Vagina (tissue), 2 donors: ENCODE results near the gene OR9A4. TPM values are rescaled to one million over a fixed set of nuclear protein-coding genes. Genes with fewer than 3 reads are reported as not detected.

ENCODE experiments used
- DNase-seq, 2 donors: peaks; one replicate each; pipeline ENCODE4 v3.0.0-alpha.2; 2017; ENCODE audit errors: extremely low spot score in 2 of 2
- H3K27ac ChIP-seq: fragments of 200-600 bp; sonication (generic); one replicate; pipeline ENCODE4 v1.5.1; 2019
- H3K27me3 ChIP-seq: fragments of 200-600 bp; sonication (generic); one replicate; pipeline ENCODE4 v1.5.1; 2019
- H3K36me3 ChIP-seq, 2 donors: fragments of 200-600 bp; sonication (generic); one replicate each; pipeline ENCODE4 v1.5.1; 2017 to 2019
- H3K4me1 ChIP-seq: fragments of 200-600 bp; sonication (generic); one replicate; pipeline ENCODE4 v1.5.1; 2019
- H3K4me3 ChIP-seq, 2 donors: fragments of 200-600 bp; sonication (generic); 1 replicate in 1 of 2; 2 replicates in 1 of 2; pipeline ENCODE4 v1.5.1; 2016 to 2019
- H3K9me3 ChIP-seq: fragments of 200-600 bp; sonication (generic); one replicate; pipeline ENCODE4 v1.5.1; 2019
- CTCF ChIP-seq, 3 experiments: fragments of 450-650 bp in 2 of 3; fragments of 200-600 bp in 1 of 3; sonication (generic) in 1 of 3; IDR thresholded peaks; one replicate each; pipeline ENCODE4 v1.5.1; 2017 to 2019; ENCODE audit warnings: antibody characterized with exemption in 3 of 3, mild to moderate bottlenecking in 2 of 3, moderate library complexity in 2 of 3
- POLR2A ChIP-seq, 2 donors: fragments of 450-650 bp; IDR thresholded peaks; one replicate each; pipeline ENCODE4 v1.6.1; 2017; ENCODE audit warnings: antibody characterized with exemption in 2 of 2, mild to moderate bottlenecking in 2 of 2, moderate library complexity in 2 of 2
- POLR2AphosphoS5 ChIP-seq, 2 donors: sonication (generic); formaldehyde crosslinking; IDR thresholded peaks; one replicate each; pipeline ENCODE4 v1.9.0; 2017; ENCODE audit warnings: antibody characterized with exemption in 2 of 2, mild to moderate bottlenecking in 2 of 2, low read depth in 1 of 2; ENCODE audit not compliant: insufficient read depth in 1 of 2
- intact Hi-C: fragments of 100-400 bp; cut with DNase I; formaldehyde crosslinking; loops from one replicate; pipeline ENCODE4 v1.15.1; 2023
- total RNA-seq: library from RNA; depleted of rRNA; stranded (reverse); fragments of >200 nt; gene quantifications from one replicate; pipeline ENCODE4 v1.2.3, GENCODE V29; 2016

The OR9A4 gene
- total RNA-seq, 1 donor from 2014 or later, result not detected

GRCh38 chr7:141945356-141945755 lies 29.2 kb downstream of the OR9A4 start:
- Histone ChIP-seq H3K4me1 (no peaks in the 10 kb centered on the region), H3K9me3 (no peaks in the 10 kb centered on the region), H3K36me3 (no peaks in the 10 kb centered on the region), H3K4me3 (no peak overlapping the region), H3K27me3 (no peaks in the 10 kb centered on the region), H3K27ac (no peak overlapping the region)
- intact Hi-C loops, result no loop called here
- TF ChIP-seq POLR2A (IDR thresholded peaks at IDR 0.05), result no peak
- no peak for TF ChIP-seq POLR2AphosphoS5 (IDR thresholded peaks at IDR 0.05; ENCODE audit: insufficient read depth in 1 of 2, low read depth in 1 of 2)
- TF ChIP-seq CTCF (IDR thresholded peaks at IDR 0.05), result no peak
- DNase-seq, result no peak

GRCh38 chr7:141946796-141947195 lies 30.6 kb downstream of the OR9A4 start, which contains the start of gene CLEC5A:
CLEC5A (minus strand) TSS chr7:141946974; CDS start chr7:141946292, 682 bp downstream.
- TF ChIP-seq POLR2A (IDR thresholded peaks at IDR 0.05), result no peak
- TF ChIP-seq POLR2AphosphoS5 (IDR thresholded peaks at IDR 0.05; ENCODE audit: insufficient read depth in 1 of 2, low read depth in 1 of 2), result no peak
- no peak for TF ChIP-seq CTCF (IDR thresholded peaks at IDR 0.05)
- DNase-seq, result no peak
- intact Hi-C loops, result no loop called here
- H3K9me3 ChIP-seq, result no peaks in the 10 kb centered on the region
- no peak within 1 kb of the TSS for H3K4me3 ChIP-seq
- H3K4me1 ChIP-seq, result no peaks in the 10 kb centered on the region
- H3K27me3 ChIP-seq, result no peaks in the 10 kb centered on the region
- H3K27ac ChIP-seq, result no peak within 1 kb of the TSS
- H3K36me3 ChIP-seq, result no peaks in the 10 kb centered on the region

GRCh38 chr7:141949021-141949420 lies 32.8 kb downstream of the OR9A4 start:
- TF ChIP-seq POLR2AphosphoS5 (IDR thresholded peaks at IDR 0.05; ENCODE audit: insufficient read depth in 1 of 2, low read depth in 1 of 2) (no peak), CTCF (IDR thresholded peaks at IDR 0.05) (no peak), POLR2A (IDR thresholded peaks at IDR 0.05) (no peak)
- Histone ChIP-seq H3K9me3 (no peaks in the 10 kb centered on the region), H3K4me1 (no peaks in the 10 kb centered on the region), H3K27me3 (no peaks in the 10 kb centered on the region), H3K4me3 (no peak overlapping the region), H3K36me3 (no peaks in the 10 kb centered on the region), H3K27ac (no peak overlapping the region)
- DNase-seq, result no peak
- intact Hi-C loops, result no loop called here

GRCh38 chr7:141949451-141949850 lies 33.3 kb downstream of the OR9A4 start:
- H3K27ac ChIP-seq, result no peak overlapping the region
- no peaks in the 10 kb centered on the region for H3K36me3 ChIP-seq
- H3K9me3 ChIP-seq, result no peaks in the 10 kb centered on the region
- no peak for TF ChIP-seq CTCF (IDR thresholded peaks at IDR 0.05)
- TF ChIP-seq POLR2A (IDR thresholded peaks at IDR 0.05), result no peak
- no peak for TF ChIP-seq POLR2AphosphoS5 (IDR thresholded peaks at IDR 0.05; ENCODE audit: insufficient read depth in 1 of 2, low read depth in 1 of 2)
- H3K27me3 ChIP-seq, result no peaks in the 10 kb centered on the region
- no peaks in the 10 kb centered on the region for H3K4me1 ChIP-seq
- DNase-seq, result no peak
- no peak overlapping the region for H3K4me3 ChIP-seq
- intact Hi-C loops, result no loop called here

- TF ChIP-seq POLR2AphosphoS5 (IDR thresholded peaks at IDR 0.05; ENCODE audit: insufficient read depth in 1 of 2, low read depth in 1 of 2) (no peak), CTCF (IDR thresholded peaks at IDR 0.05) (no peak), POLR2A (IDR thresholded peaks at IDR 0.05) (no peak)
- H3K9me3 ChIP-seq, result no peaks in the 10 kb centered on the region
- no peaks in the 10 kb centered on the region for H3K4me1 ChIP-seq
- H3K27ac ChIP-seq, result no peak overlapping the region
- no peak for DNase-seq
- intact Hi-C loops, result no loop called here
- H3K36me3 ChIP-seq, result no peaks in the 10 kb centered on the region
- no peak overlapping the region for H3K4me3 ChIP-seq
- H3K27me3 ChIP-seq, result no peaks in the 10 kb centered on the region
Observed at GRCh38 chr7:141949911-141950310, 33.7 kb downstream of the OR9A4 start.
